IPS-NIHi11 (cell line): ENCODE measurements around the gene IQCE.

Experiments used
- DNase-seq: peaks from one replicate; pipeline ENCODE4 v3.0.0; 2012; ENCODE audit warnings: mixed read lengths, low spot score

The IQCE gene

DNA sequence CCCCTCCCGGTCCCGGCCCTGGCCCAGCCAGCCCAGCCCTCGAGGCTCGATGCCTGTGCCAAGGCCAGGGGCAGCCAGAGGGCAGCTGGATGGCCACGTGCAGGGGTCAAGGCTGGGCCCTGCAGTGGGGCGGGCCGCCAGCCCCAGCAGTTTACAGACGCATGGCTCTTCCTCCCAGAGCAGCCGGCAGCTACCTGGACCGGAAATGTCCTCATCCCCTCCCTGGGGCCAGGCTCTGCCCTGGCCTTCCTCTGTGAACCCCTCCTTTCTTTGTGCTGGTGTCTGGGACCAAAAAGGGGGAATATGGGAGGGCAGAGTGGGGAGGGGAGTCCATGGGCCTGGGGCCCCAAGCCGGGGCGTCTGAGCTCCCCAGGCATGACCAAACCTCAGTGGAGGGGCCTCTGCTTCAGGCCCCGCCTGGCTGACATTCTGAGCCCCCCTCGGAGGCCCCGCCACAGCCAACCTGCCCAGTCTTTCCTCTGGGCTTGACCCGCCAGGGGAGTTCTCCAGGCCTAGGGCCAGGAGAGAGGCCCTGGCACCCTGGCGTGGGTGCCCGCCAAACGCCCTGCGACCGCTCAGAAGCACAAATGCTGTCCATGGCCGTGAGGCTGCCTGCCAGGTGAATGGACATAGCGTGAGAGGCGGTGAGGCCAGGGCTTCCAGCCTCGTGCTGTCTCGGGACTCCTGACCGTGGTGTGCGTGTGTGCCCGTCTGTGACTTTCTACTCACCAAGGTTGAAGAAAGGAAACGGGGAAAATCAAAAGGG is 104.5 kb downstream of the IQCE start:
- no peak for DNase-seq

DNA sequence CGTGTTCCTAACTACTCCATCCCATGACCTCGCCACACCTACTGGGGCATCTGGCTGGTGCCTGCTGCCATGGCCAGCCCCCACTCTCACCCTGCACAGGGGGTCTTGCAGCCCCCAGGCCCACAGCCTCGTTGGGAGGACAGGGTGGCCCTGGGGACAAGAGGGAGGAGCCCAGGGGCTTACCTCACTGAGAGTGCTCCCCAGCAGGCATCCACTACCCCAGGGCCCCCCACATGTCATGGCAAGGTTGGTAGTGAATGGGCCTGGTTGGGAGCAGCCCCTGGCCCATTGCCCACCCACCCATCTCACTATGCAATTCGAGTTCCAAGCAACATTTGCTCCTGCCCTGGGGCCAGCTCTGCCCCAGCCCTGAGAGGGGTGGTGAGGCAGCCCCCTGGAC is 105.2 kb downstream of the IQCE start:
- no peak for DNase-seq
